CD4-positive, alpha-beta T cell (primary cell): ENCODE measurements around the gene LRFN4. TPM values are rescaled to one million over a fixed set of nuclear protein-coding genes. Genes with fewer than 3 reads are reported as not detected.

Experiments
- ATAC-seq: fragments of 200-7000 bp; cut with Tn5 transposase; one replicate; pipeline ENCODE4 v1.10.0; 2022; ENCODE audit warnings: mild to moderate bottlenecking; ENCODE audit not compliant: poor library complexity
- CTCF ChIA-PET: fragments of 350-600 bp; sonication (Branson Sonifier 250); formaldehyde crosslinking; loops from one replicate; lab custom pipeline; 2021; ENCODE audit warnings: antibody characterized with exemption, inconsistent platforms; lab: Charles Lee
- POLR2A ChIA-PET: fragments of 350-600 bp; sonication (Branson Sonifier 250); formaldehyde crosslinking; loops from one replicate; lab custom pipeline; 2021; ENCODE audit warnings: antibody characterized with exemption, inconsistent platforms; lab: Charles Lee
- DNase-seq, 14 experiments: peaks; one replicate each; pipeline ENCODE4 v3.0.0-alpha.2; 2013 to 2020; ENCODE audit warnings: mixed read lengths in 2 of 14
- H3K27ac ChIP-seq, 2 donors: one replicate each; pipeline versions ENCODE4 v1.5.1 to v1.7.0; 2013; ENCODE audit warnings: low read length in 2 of 2, low read depth in 1 of 2, mild to moderate bottlenecking in 1 of 2
- H3K27me3 ChIP-seq, 2 experiments: 1 replicate in 1 of 2; 2 replicates in 1 of 2; pipeline versions ENCODE4 v1.6.1 to v1.7.0; 2013; ENCODE audit warnings: low read length in 2 of 2, control low read depth in 1 of 2, mild to moderate bottlenecking in 1 of 2, moderate library complexity in 1 of 2; ENCODE audit not compliant: insufficient read depth in 2 of 2, control insufficient read depth in 1 of 2
- H3K36me3 ChIP-seq: one replicate; pipeline ENCODE4 v1.6.1; 2013; ENCODE audit warnings: low read length, control low read depth; ENCODE audit not compliant: insufficient read depth
- H3K4me1 ChIP-seq: one replicate; pipeline ENCODE4 v1.6.1; 2013; ENCODE audit warnings: low read length, control low read depth; ENCODE audit not compliant: insufficient read depth
- H3K4me3 ChIP-seq: one replicate; pipeline ENCODE4 v1.5.1; 2013; ENCODE audit warnings: mild to moderate bottlenecking, low read length, moderate library complexity
- H3K9me3 ChIP-seq, 2 experiments: 1 replicate in 1 of 2; 2 replicates in 1 of 2; pipeline versions ENCODE4 v1.6.1 to v1.7.0; 2013; ENCODE audit warnings: low read length in 2 of 2, mild to moderate bottlenecking in 2 of 2, control low read depth in 1 of 2, moderate library complexity in 1 of 2; ENCODE audit not compliant: control insufficient read depth in 1 of 2, insufficient read depth in 1 of 2
- H3K27ac Mint-ChIP-seq: one replicate; pipeline ENCODE4 v1.8.0; 2020; ENCODE audit warnings: mixed read lengths
- H3K27me3 Mint-ChIP-seq: one replicate; pipeline ENCODE4 v1.8.0; 2021; ENCODE audit warnings: mixed read lengths
- H3K36me3 Mint-ChIP-seq: one replicate; pipeline ENCODE4 v1.8.0; 2021; ENCODE audit warnings: low read depth, mixed read lengths
- H3K4me1 Mint-ChIP-seq: one replicate; pipeline ENCODE4 v1.8.0; 2021; ENCODE audit warnings: low read depth, mixed read lengths
- H3K4me3 Mint-ChIP-seq: one replicate; pipeline ENCODE4 v1.8.0; 2020; ENCODE audit warnings: mild to moderate bottlenecking, mixed read lengths
- H3K9me3 Mint-ChIP-seq: one replicate; pipeline ENCODE4 v1.8.0; 2020; ENCODE audit warnings: mixed read lengths
- CTCF ChIP-seq: fragments of 200-600 bp; IDR thresholded peaks from one replicate; pipeline ENCODE4 v1.8.0; 2022; ENCODE audit warnings: antibody characterized with exemption, mild to moderate bottlenecking
- intact Hi-C, 2 experiments: fragments of 100-400 bp; cut with DNase I in 1 of 2; cut with micrococcal nuclease in 1 of 2; formaldehyde crosslinking; loops; one replicate each; pipeline versions ENCODE4 v1.15.1 to v1.9.0; 2023 to 2025; cut with DNase I, micrococcal nuclease
- total RNA-seq, 174 experiments: library from RNA in 2 of 174; stranded (reverse) in 2 of 174; gene quantifications; one replicate each; pipeline ENCODE4 v1.2.3 and lab custom pipeline; 2021 to 2026

Gene LRFN4
- total RNA-seq, 2 experiments from 2014 or later = 1.6 to 2.5 TPM

- POLR2A ChIA-PET = interaction anchor here (0.8 to 6.0 kb wide), 35 partner anchors 9 to 1721 kb away, joined by 3 to 47 read pairs (median 6); partner anchors contain the start of genes B4GAT1, BBS1, CTSF and DPP3
- H3K4me1 Mint-ChIP-seq = peaks cover 52% of the 10 kb centered on the region
These were observed 13.7 kb upstream of the LRFN4 start, which contains the start of gene RCE1 for GRCh38 chr11:66842896-66843775. Gene RCE1, plus strand, starts transcription at chr11:66843441. Its CDS starts 15 bp downstream, at chr11:66843456.

GRCh38 chr11:66843776-66844495 is 12.9 kb upstream of the LRFN4 start:
- ATAC-seq (no peak), DNase-seq (peak in 1 of 14 experiments; percentile 14)
- H3K4me1 ChIP-seq = peaks cover 49% of the 10 kb centered on the region
- ChIA-PET POLR2A (interaction anchor here (0.8 to 6.0 kb wide), 30 partner anchors 8 to 1722 kb away, joined by 3 to 47 read pairs (median 6); partner anchors contain the start of genes B4GAT1, BBS1, CTSF and DPP3), CTCF (interaction anchor here (1.0 to 2.7 kb wide), 2 partner anchors 8 to 405 kb away, joined by 4 to 8 read pairs; partner anchors contain the start of gene MRPL11)
- peak overlapping the region; percentile 96 for H3K4me3 ChIP-seq
- H3K36me3 ChIP-seq = peaks cover 29% of the 10 kb centered on the region
- no peak for TF ChIP-seq CTCF
- H3K9me3 Mint-ChIP-seq = no peaks in the 10 kb centered on the region
- H3K9me3 ChIP-seq = no peaks in the 10 kb centered on the region
- H3K27ac ChIP-seq = peak overlapping the region; percentile 72 to 97
- no peaks in the 10 kb centered on the region for H3K27me3 ChIP-seq
- H3K36me3 Mint-ChIP-seq = peaks cover 52% of the 10 kb centered on the region
- no peaks in the 10 kb centered on the region for H3K27me3 Mint-ChIP-seq
- H3K27ac Mint-ChIP-seq = peak overlapping the region; percentile 96
- H3K4me1 Mint-ChIP-seq = peaks cover 51% of the 10 kb centered on the region
- peak overlapping the region; percentile 94 for H3K4me3 Mint-ChIP-seq
- intact Hi-C loops = loop anchor here (1.0 to 5.0 kb wide), 4 partner anchors 99 to 499 kb away; partner anchors contain the start of genes BRMS1 (in 2 of the 2) and PC (in 1 of the 2)

More at GRCh38 chr11:66842896-66843775, 13.7 kb upstream of the LRFN4 start, which contains the start of gene RCE1:
- Histone ChIP-seq H3K27me3 (no peaks in the 10 kb centered on the region), H3K27ac (peak within 1 kb of the TSS; percentile 97 to 99), H3K4me3 (peak within 1 kb of the TSS; percentile 96), H3K9me3 (no peaks in the 10 kb centered on the region), H3K36me3 (peaks cover 33% of the 10 kb centered on the region), H3K4me1 (peaks cover 49% of the 10 kb centered on the region)
- ATAC-seq = peak; percentile 82
- CTCF ChIA-PET = interaction anchor here (1.0 to 2.7 kb wide), 4 partner anchors 9 to 404 kb away, joined by 4 to 8 read pairs (median 6); partner anchors contain the start of genes MRPL11 and RBM4B
- peak; percentile 80 to 98 (median 90) for DNase-seq
- intact Hi-C loops = loop anchor here (1.0 to 5.0 kb wide), 5 partner anchors 98 to 498 kb away; partner anchors contain the start of genes BRMS1 (in 2 of the 2) and PC (in 1 of the 2)
- Mint-ChIP-seq H3K27me3 (no peaks in the 10 kb centered on the region), H3K9me3 (no peaks in the 10 kb centered on the region), H3K36me3 (peaks cover 53% of the 10 kb centered on the region), H3K27ac (peak within 1 kb of the TSS; percentile 96), H3K4me3 (peak within 1 kb of the TSS; percentile 94)
- TF ChIP-seq CTCF = no peak
